DND-41 (cell line): ENCODE data around the gene FRG1.
A peak's percentile ranks its signal among the peaks of the same experiment; 100 is the strongest.
"Not testable (repeated sequence)": the region's sequence is repeated elsewhere in the genome, so short reads cannot be mapped to it uniquely, and the experiment has no call there.

Experiments used
- ATAC-seq: fragments of 200-7000 bp; cut with Tn5 transposase; 3 replicates; pipeline ENCODE4 v1.9.1; 2021; ENCODE audit warnings: low read depth; ENCODE audit not compliant: insufficient read depth
- DNase-seq: peaks from one replicate; pipeline ENCODE4 v3.0.0-alpha.2; 2020
- H2AFZ ChIP-seq: 2 replicates; pipeline ENCODE4 v1.6.0; 2012; ENCODE audit warnings: low read depth, low read length
- H3K27ac ChIP-seq: 2 replicates; pipeline ENCODE4 v1.5.1; 2012; ENCODE audit warnings: low read length, inconsistent platforms
- H3K27me3 ChIP-seq: fragments of 200-600 bp; sonication (generic); 2 replicates; pipeline ENCODE4 v1.6.0; 2012; ENCODE audit warnings: low read length, mild to moderate bottlenecking, inconsistent platforms; ENCODE audit not compliant: insufficient read depth, poor library complexity
- H3K36me3 ChIP-seq: 2 replicates; pipeline ENCODE4 v1.5.1; 2012; ENCODE audit warnings: low read length, inconsistent platforms; ENCODE audit not compliant: insufficient read depth
- H3K4me1 ChIP-seq: 2 replicates; pipeline ENCODE4 v1.5.1; 2012; ENCODE audit warnings: mild to moderate bottlenecking, low read length; ENCODE audit not compliant: insufficient read depth
- H3K4me2 ChIP-seq: 2 replicates; pipeline ENCODE4 v1.6.0; 2012; ENCODE audit warnings: mild to moderate bottlenecking, moderate library complexity, low read length, inconsistent platforms; ENCODE audit not compliant: insufficient read depth
- H3K4me3 ChIP-seq, 2 experiments: fragments of 200-600 bp in 1 of 2; shearing (Covaris generic) in 1 of 2; 2 replicates each; pipeline ENCODE4 v1.5.1; 2012 to 2016; ENCODE audit warnings: inconsistent platforms in 2 of 2, low read length in 2 of 2, mild to moderate bottlenecking in 2 of 2, low read depth in 1 of 2, moderate library complexity in 1 of 2
- H3K79me2 ChIP-seq: 2 replicates; pipeline ENCODE4 v1.6.0; 2012; ENCODE audit warnings: low read length, inconsistent platforms; ENCODE audit not compliant: insufficient read depth
- H3K9ac ChIP-seq: 2 replicates; pipeline ENCODE4 v1.6.0; 2012; ENCODE audit warnings: low read depth, mild to moderate bottlenecking, inconsistent platforms, low read length, moderate library complexity
- H3K9me3 ChIP-seq: 2 replicates; pipeline ENCODE4 v1.5.1; 2012; ENCODE audit warnings: low read length, moderate library complexity, mild to moderate bottlenecking, inconsistent platforms; ENCODE audit not compliant: insufficient read depth, severe bottlenecking
- H4K20me1 ChIP-seq: 2 replicates; pipeline ENCODE4 v1.6.0; 2012; ENCODE audit warnings: low read length; ENCODE audit not compliant: insufficient read depth
- CTCF ChIP-seq: IDR thresholded peaks from 2 replicates; pipeline ENCODE4 v1.5.1; 2012; ENCODE audit warnings: borderline replicate concordance, low read length, moderate library complexity, mild to moderate bottlenecking; ENCODE audit not compliant: poor library complexity, severe bottlenecking; ENCODE audit errors: extremely low read depth
- EZH2 ChIP-seq: IDR thresholded peaks from 3 replicates; pipeline ENCODE4 v1.6.1; 2012; ENCODE audit warnings: borderline replicate concordance, low read depth, mild to moderate bottlenecking, moderate library complexity, low read length, inconsistent platforms; ENCODE audit not compliant: severe bottlenecking

FRG1 gene

GRCh38 chr4:189912170-189912569 lies 28.5 kb upstream of the FRG1 start:
- H3K4me2 ChIP-seq, result no peak overlapping the region
- TF ChIP-seq CTCF, result peak; percentile 56
- TF ChIP-seq EZH2, result no peak
- no peak overlapping the region for H3K27ac ChIP-seq
- H3K4me1 ChIP-seq, result no peaks in the 10 kb centered on the region
- H3K27me3 ChIP-seq, result no peaks in the 10 kb centered on the region
- no peaks in the 10 kb centered on the region for H4K20me1 ChIP-seq
- no peaks in the 10 kb centered on the region for H3K79me2 ChIP-seq
- H3K36me3 ChIP-seq, result no peaks in the 10 kb centered on the region
- H2AFZ ChIP-seq, result no peak overlapping the region
- H3K9ac ChIP-seq, result no peak overlapping the region
- H3K4me3 ChIP-seq, result no peak overlapping the region
- DNase-seq, result no peak
- ATAC-seq, result no peak
- H3K9me3 ChIP-seq, result no peaks in the 10 kb centered on the region

GRCh38 chr4:189917161-189917891 lies 23.3 kb upstream of the FRG1 start:
- Histone ChIP-seq H3K4me1 (no peaks in the 10 kb centered on the region), H3K4me3 (no peak overlapping the region), H3K9me3 (peaks cover 10% of the 10 kb centered on the region), H3K27ac (no peak overlapping the region), H3K79me2 (no peaks in the 10 kb centered on the region), H4K20me1 (no peaks in the 10 kb centered on the region), H3K36me3 (no peaks in the 10 kb centered on the region), H2AFZ (no peak overlapping the region), H3K4me2 (no peak overlapping the region), H3K9ac (no peak overlapping the region), H3K27me3 (no peaks in the 10 kb centered on the region)
- TF ChIP-seq CTCF (no peak), EZH2 (no peak)
- ATAC-seq (no peak), DNase-seq (no peak)

- H3K27ac ChIP-seq, result no peak overlapping the region
- no peaks in the 10 kb centered on the region for H3K27me3 ChIP-seq
- peaks cover 10% of the 10 kb centered on the region for H3K9me3 ChIP-seq
- H3K4me2 ChIP-seq, result no peak overlapping the region
- H3K4me1 ChIP-seq, result no peaks in the 10 kb centered on the region
- H4K20me1 ChIP-seq, result no peaks in the 10 kb centered on the region
- H3K9ac ChIP-seq, result no peak overlapping the region
- DNase-seq (no peak), ATAC-seq (no peak)
- no peak overlapping the region for H3K4me3 ChIP-seq
- H2AFZ ChIP-seq, result no peak overlapping the region
- TF ChIP-seq CTCF (no peak), EZH2 (no peak)
- no peaks in the 10 kb centered on the region for H3K36me3 ChIP-seq
- H3K79me2 ChIP-seq, result no peaks in the 10 kb centered on the region
These were observed 19.6 kb upstream of the FRG1 start for GRCh38 chr4:189921058-189921457.

- H3K4me3 ChIP-seq, H3K9ac ChIP-seq, H4K20me1 ChIP-seq, H3K27me3 ChIP-seq, H3K9me3 ChIP-seq, H3K27ac ChIP-seq, H3K79me2 ChIP-seq, H3K4me2 ChIP-seq, DNase-seq, H3K36me3 ChIP-seq, H2AFZ ChIP-seq, H3K4me1 ChIP-seq, ATAC-seq: not testable (repeated sequence)
These were observed 13.9 kb upstream of the FRG1 start for GRCh38 chr4:189926742-189927141.
